AML-193 (cell line): Measurements from ENCODE around the gene KYAT1.

ENCODE experiments used
- DNase-seq, 2 experiments: peaks; one replicate each; lab custom pipeline; 2025; lab: John Stamatoyannopoulos, UW

The KYAT1 gene

GRCh38 chr9:128908372-128908771, 26.6 kb upstream of the KYAT1 start:
- no peak for DNase-seq

- DNase-seq, result no peak
Observed at GRCh38 chr9:128906741-128907140, 25.0 kb upstream of the KYAT1 start.

GRCh38 chr9:128905964-128906363, 24.2 kb upstream of the KYAT1 start:
- no peak for DNase-seq

GRCh38 chr9:128903871-128904620, 22.3 kb upstream of the KYAT1 start:
- DNase-seq, result no peak

GRCh38 chr9:128903079-128903461, 21.3 kb upstream of the KYAT1 start:
- DNase-seq, result no peak

GRCh38 chr9:128902351-128903078, 20.8 kb upstream of the KYAT1 start:
- DNase-seq, result no peak

- DNase-seq, result no peak
Observed at GRCh38 chr9:128901822-128902221, 20.1 kb upstream of the KYAT1 start.

GRCh38 chr9:128901379-128901778, 19.6 kb upstream of the KYAT1 start:
- DNase-seq, result no peak

GRCh38 chr9:128899566-128900322, 18.0 kb upstream of the KYAT1 start:
- DNase-seq, result no peak

- no peak for DNase-seq
Observed at GRCh38 chr9:128898845-128899565, 17.3 kb upstream of the KYAT1 start.

- DNase-seq, result no peak
Observed at GRCh38 chr9:128898382-128898781, 16.6 kb upstream of the KYAT1 start.

GRCh38 chr9:128895556-128895955, 13.8 kb upstream of the KYAT1 start:
- no peak for DNase-seq

- no peak for DNase-seq
Observed at GRCh38 chr9:128894764-128895163, 13.0 kb upstream of the KYAT1 start.

GRCh38 chr9:128893354-128893753, 11.6 kb upstream of the KYAT1 start:
- DNase-seq, result no peak

GRCh38 chr9:128892221-128892921, 10.6 kb upstream of the KYAT1 start:
- DNase-seq, result no peak

- no peak for DNase-seq
Observed at GRCh38 chr9:128891321-128892220, 9.8 kb upstream of the KYAT1 start.

GRCh38 chr9:128887914-128888350, 6.2 kb upstream of the KYAT1 start:
- no peak for DNase-seq

GRCh38 chr9:128887049-128887448, 5.3 kb upstream of the KYAT1 start:
- no peak for DNase-seq

GRCh38 chr9:128886211-128886891, 4.6 kb upstream of the KYAT1 start:
- no peak for DNase-seq

- DNase-seq, result no peak
Observed at GRCh38 chr9:128885798-128886197, 4.0 kb upstream of the KYAT1 start.
